Neural cell (in vitro differentiated cells): ENCODE results near the gene NDUFC1. TPM values are rescaled to one million over a fixed set of nuclear protein-coding genes. Genes with fewer than 3 reads are reported as not detected.

ENCODE experiments used
- H2AFZ ChIP-seq: fragments of 200-600, 300-800 bp; sonication (generic), shearing (Covaris generic); 2 replicates; pipeline ENCODE4 v1.6.0; 2014; ENCODE audit warnings: low read depth, mild to moderate bottlenecking, antibody characterized with exemption, low read length, moderate library complexity
- H3F3A ChIP-seq: fragments of 200-600 bp; shearing (Covaris generic); 2 replicates; pipeline ENCODE4 v1.6.1; 2016; ENCODE audit warnings: mild to moderate bottlenecking, moderate library complexity, mixed read lengths, antibody characterized with exemption, low read length; ENCODE audit not compliant: insufficient read depth, poor library complexity, severe bottlenecking
- H3K27ac ChIP-seq: fragments of 200-600, 300-800 bp; sonication (generic), shearing (Covaris generic); 2 replicates; pipeline ENCODE4 v1.5.1; 2014; ENCODE audit warnings: mild to moderate bottlenecking, low read length, moderate library complexity
- H3K27me3 ChIP-seq: fragments of 300-800, 200-600 bp; sonication (generic), shearing (Covaris generic); 2 replicates; pipeline ENCODE4 v1.6.0; 2014; ENCODE audit warnings: mild to moderate bottlenecking, low read depth, low read length, moderate library complexity; ENCODE audit not compliant: insufficient read depth
- H3K36me3 ChIP-seq: fragments of 300-800, 200-600 bp; sonication (generic), shearing (Covaris generic); 2 replicates; pipeline ENCODE4 v1.5.1; 2014; ENCODE audit warnings: mild to moderate bottlenecking, antibody characterized with exemption, low read length, moderate library complexity; ENCODE audit not compliant: insufficient read depth
- H3K4me2 ChIP-seq: fragments of 300-800, 200-600 bp; sonication (generic), shearing (Covaris generic); 2 replicates; pipeline ENCODE4 v1.6.0; 2014; ENCODE audit warnings: mild to moderate bottlenecking, low read length
- H3K4me3 ChIP-seq: fragments of 300-800, 200-600 bp; sonication (generic), shearing (Covaris generic); 2 replicates; pipeline ENCODE4 v1.5.1; 2014; ENCODE audit warnings: mild to moderate bottlenecking, low read length, moderate library complexity
- H3K79me2 ChIP-seq: fragments of 200-600 bp; shearing (Covaris generic); replicated peaks from 2 replicates; pipeline ENCODE4 v1.6.0; 2014; ENCODE audit warnings: mild to moderate bottlenecking, low read length, moderate library complexity; ENCODE audit not compliant: insufficient read depth
- H3K9ac ChIP-seq: fragments of 300-800, 200-600 bp; sonication (generic), shearing (Covaris generic); 2 replicates; pipeline ENCODE4 v1.6.1; 2016; ENCODE audit warnings: mild to moderate bottlenecking, low read length, mixed read lengths
- H3K9me2 ChIP-seq: fragments of 200-600 bp; shearing (Covaris generic); 2 replicates; pipeline ENCODE4 v1.6.1; 2016; ENCODE audit warnings: mild to moderate bottlenecking, low read length, mixed read lengths; ENCODE audit not compliant: insufficient read depth
- H3K9me3 ChIP-seq: fragments of 200-600, 300-800 bp; sonication (generic), shearing (Covaris generic); 2 replicates; pipeline ENCODE4 v1.6.1; 2016; ENCODE audit warnings: mild to moderate bottlenecking, mixed run types, low read length, moderate library complexity, mixed read lengths
- H4K20me1 ChIP-seq: fragments of 200-600 bp; shearing (Covaris generic); 2 replicates; pipeline ENCODE4 v1.6.1; 2016; ENCODE audit warnings: mild to moderate bottlenecking, mixed run types; ENCODE audit not compliant: insufficient read depth
- EP300 ChIP-seq: fragments of 450-650 bp; conservative IDR thresholded peaks from 2 replicates; pipeline ENCODE4 v1.6.1; 2014; ENCODE audit warnings: antibody characterized with exemption, mild to moderate bottlenecking, moderate library complexity; ENCODE audit not compliant: poor library complexity, severe bottlenecking
- EZH2 ChIP-seq: fragments of 200-600, 300-800 bp; shearing (Covaris generic), sonication (generic); IDR thresholded peaks from 2 replicates; pipeline ENCODE4 v1.6.1; 2014; ENCODE audit warnings: antibody characterized with exemption, low read length, borderline replicate concordance, mild to moderate bottlenecking; ENCODE audit not compliant: insufficient read depth, poor library complexity, severe bottlenecking
- MXI1 ChIP-seq: fragments of 450-650 bp; conservative IDR thresholded peaks from 2 replicates; pipeline ENCODE4 v1.6.1; 2014; ENCODE audit warnings: antibody characterized with exemption, mild to moderate bottlenecking; ENCODE audit not compliant: poor library complexity, severe bottlenecking
- POLR2AphosphoS5 ChIP-seq: IDR thresholded peaks from 2 replicates; pipeline ENCODE4 v1.6.1; 2012
- RAD21 ChIP-seq: fragments of 450-650 bp; conservative IDR thresholded peaks from 2 replicates; pipeline ENCODE4 v1.6.1; 2014; ENCODE audit warnings: antibody characterized with exemption, mild to moderate bottlenecking, moderate library complexity
- SMC3 ChIP-seq: fragments of 450-650 bp; conservative IDR thresholded peaks from 2 replicates; pipeline ENCODE4 v1.6.1; 2014; ENCODE audit warnings: antibody characterized with exemption, mild to moderate bottlenecking, moderate library complexity; ENCODE audit not compliant: poor library complexity
- TAF1 ChIP-seq: IDR thresholded peaks from 2 replicates; pipeline ENCODE4 v1.6.1; 2012; ENCODE audit warnings: low read depth
- polyA plus RNA-seq: library from polyadenylated mRNA; depleted of rRNA; stranded (reverse); fragments of >200 nt; gene quantifications from 2 replicates; pipeline ENCODE4 v1.2.3, GENCODE V29; 2014
- TF ChIP-seq, protein P1 (sequence below): fragments of 450-650 bp; IDR thresholded peaks from 2 replicates; pipeline ENCODE4 v1.5.1; 2014; ENCODE audit warnings: antibody characterized with exemption, mild to moderate bottlenecking, moderate library complexity; ENCODE audit not compliant: poor library complexity, severe bottlenecking
- TF ChIP-seq, protein P2 (sequence below): IDR thresholded peaks from 2 replicates; pipeline ENCODE4 v1.6.1; 2012; ENCODE audit warnings: borderline replicate concordance

NDUFC1 gene
- polyA plus RNA-seq, 1 donor from 2014 or later: 102 TPM

DNA sequence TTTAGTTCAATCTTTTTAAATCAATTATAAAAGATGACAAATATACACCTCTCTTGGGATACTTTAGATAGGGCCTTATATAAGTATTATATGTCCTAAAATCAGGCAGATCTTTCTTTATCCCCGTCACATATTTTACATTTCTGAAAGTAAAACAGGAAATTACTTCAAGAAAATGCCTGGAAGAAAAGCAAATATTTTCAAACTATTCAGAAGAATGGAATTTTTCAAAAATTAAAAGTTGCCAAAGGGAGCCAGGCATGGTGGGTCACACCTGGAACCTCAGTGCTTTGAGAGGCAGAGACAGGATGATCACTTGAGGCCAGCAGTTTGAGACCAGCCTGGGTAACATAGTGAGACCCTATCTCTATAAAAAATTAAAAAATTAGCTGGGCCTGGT lies 56.7 kb downstream of the NDUFC1 start:
- Histone ChIP-seq H3K4me3 (no peak overlapping the region), H3K36me3 (no peaks in the 10 kb centered on the region), H3K27ac (no peak overlapping the region), H3K9ac (no peak overlapping the region), H3F3A (no peaks in the 10 kb centered on the region), H3K9me2 (no peaks in the 10 kb centered on the region), H4K20me1 (no peaks in the 10 kb centered on the region), H3K4me2 (no peak overlapping the region), H3K27me3 (no peaks in the 10 kb centered on the region), H2AFZ (no peak overlapping the region), H3K9me3 (no peaks in the 10 kb centered on the region), H3K79me2 (no peaks in the 10 kb centered on the region)
- TF ChIP-seq, protein P1, sequence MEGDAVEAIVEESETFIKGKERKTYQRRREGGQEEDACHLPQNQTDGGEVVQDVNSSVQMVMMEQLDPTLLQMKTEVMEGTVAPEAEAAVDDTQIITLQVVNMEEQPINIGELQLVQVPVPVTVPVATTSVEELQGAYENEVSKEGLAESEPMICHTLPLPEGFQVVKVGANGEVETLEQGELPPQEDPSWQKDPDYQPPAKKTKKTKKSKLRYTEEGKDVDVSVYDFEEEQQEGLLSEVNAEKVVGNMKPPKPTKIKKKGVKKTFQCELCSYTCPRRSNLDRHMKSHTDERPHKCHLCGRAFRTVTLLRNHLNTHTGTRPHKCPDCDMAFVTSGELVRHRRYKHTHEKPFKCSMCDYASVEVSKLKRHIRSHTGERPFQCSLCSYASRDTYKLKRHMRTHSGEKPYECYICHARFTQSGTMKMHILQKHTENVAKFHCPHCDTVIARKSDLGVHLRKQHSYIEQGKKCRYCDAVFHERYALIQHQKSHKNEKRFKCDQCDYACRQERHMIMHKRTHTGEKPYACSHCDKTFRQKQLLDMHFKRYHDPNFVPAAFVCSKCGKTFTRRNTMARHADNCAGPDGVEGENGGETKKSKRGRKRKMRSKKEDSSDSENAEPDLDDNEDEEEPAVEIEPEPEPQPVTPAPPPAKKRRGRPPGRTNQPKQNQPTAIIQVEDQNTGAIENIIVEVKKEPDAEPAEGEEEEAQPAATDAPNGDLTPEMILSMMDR: no peak
- TF ChIP-seq POLR2AphosphoS5 (no peak), SMC3 (no peak), MXI1 (no peak), TAF1 (no peak), RAD21 (no peak), EP300 (no peak), EZH2 (no peak)
- TF ChIP-seq, protein P2, sequence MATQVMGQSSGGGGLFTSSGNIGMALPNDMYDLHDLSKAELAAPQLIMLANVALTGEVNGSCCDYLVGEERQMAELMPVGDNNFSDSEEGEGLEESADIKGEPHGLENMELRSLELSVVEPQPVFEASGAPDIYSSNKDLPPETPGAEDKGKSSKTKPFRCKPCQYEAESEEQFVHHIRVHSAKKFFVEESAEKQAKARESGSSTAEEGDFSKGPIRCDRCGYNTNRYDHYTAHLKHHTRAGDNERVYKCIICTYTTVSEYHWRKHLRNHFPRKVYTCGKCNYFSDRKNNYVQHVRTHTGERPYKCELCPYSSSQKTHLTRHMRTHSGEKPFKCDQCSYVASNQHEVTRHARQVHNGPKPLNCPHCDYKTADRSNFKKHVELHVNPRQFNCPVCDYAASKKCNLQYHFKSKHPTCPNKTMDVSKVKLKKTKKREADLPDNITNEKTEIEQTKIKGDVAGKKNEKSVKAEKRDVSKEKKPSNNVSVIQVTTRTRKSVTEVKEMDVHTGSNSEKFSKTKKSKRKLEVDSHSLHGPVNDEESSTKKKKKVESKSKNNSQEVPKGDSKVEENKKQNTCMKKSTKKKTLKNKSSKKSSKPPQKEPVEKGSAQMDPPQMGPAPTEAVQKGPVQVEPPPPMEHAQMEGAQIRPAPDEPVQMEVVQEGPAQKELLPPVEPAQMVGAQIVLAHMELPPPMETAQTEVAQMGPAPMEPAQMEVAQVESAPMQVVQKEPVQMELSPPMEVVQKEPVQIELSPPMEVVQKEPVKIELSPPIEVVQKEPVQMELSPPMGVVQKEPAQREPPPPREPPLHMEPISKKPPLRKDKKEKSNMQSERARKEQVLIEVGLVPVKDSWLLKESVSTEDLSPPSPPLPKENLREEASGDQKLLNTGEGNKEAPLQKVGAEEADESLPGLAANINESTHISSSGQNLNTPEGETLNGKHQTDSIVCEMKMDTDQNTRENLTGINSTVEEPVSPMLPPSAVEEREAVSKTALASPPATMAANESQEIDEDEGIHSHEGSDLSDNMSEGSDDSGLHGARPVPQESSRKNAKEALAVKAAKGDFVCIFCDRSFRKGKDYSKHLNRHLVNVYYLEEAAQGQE: no peak

DNA sequence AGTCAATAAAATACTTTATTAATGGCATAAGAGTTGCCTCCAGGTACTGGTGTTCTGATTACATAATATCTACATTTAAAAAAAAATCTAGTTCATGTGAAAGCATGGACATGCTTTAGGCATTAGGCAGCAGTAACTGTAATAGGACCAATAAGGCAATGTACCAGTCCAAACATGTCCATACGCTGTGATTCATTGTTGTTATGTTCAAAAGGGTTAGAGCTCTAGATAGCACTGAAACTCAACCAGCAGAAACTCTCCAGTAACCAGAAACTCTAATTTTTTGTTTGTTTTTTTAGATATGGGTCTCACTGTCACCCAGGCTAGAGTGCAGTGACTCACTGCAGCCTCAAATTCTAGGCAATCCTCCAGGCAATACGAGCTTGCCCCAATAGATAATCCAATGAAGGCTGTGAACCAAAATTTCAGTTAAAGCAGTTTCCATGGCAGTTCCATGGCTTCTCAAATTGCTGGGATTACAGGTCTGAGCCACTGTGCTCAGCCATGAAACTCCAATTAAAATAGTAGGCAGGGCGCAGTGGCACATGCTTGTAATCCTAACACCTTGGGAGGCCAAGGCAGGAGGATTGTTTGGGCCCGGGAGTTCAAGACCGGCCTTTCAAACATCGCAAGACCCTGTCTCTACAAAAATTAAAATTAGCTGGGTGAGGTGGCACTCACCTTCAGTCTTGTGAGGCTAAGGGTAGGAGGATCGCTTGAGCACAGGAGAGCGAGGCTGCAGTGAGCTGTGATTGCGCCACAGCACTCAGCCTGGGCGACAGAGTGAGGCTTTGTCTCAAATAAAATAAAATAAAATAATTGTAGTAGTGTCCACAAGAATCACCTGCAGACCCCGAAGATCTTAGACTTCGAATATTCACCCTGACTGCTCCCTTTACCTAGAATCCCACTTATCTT lies 58.6 kb downstream of the NDUFC1 start:
- Histone ChIP-seq H3K9ac (no peak overlapping the region), H3K4me2 (no peak overlapping the region), H3F3A (no peaks in the 10 kb centered on the region), H3K36me3 (no peaks in the 10 kb centered on the region), H3K9me3 (no peaks in the 10 kb centered on the region), H3K4me3 (no peak overlapping the region), H4K20me1 (no peaks in the 10 kb centered on the region), H3K9me2 (no peaks in the 10 kb centered on the region), H3K79me2 (no peaks in the 10 kb centered on the region), H2AFZ (no peak overlapping the region), H3K27ac (no peak overlapping the region), H3K27me3 (no peaks in the 10 kb centered on the region)
- TF ChIP-seq EP300 (no peak), SMC3 (no peak), MXI1 (no peak), POLR2AphosphoS5 (no peak), RAD21 (no peak), TAF1 (no peak), EZH2 (no peak)
- TF ChIP-seq, protein P1: no peak
